ENCODE results near the gene SLC2A3.
A peak's percentile ranks its signal among the peaks of the same experiment; 100 is the strongest.
"Not testable (repeated sequence)": the region's sequence is repeated elsewhere in the genome, so short reads cannot be mapped to it uniquely, and the experiment has no call there.

SLC2A3 gene

GRCh38 chr12:7934889-7935492 is 996 bp downstream of the SLC2A3 start:
- no peak for TF ChIP-seq CTCF (IDR thresholded peaks at IDR 0.05; ENCODE audit: insufficient read depth, missing control alignments)
- FAIRE-seq (no peak), DNase-seq (ENCODE audit: insufficient read length, low spot score) (no peak)

GRCh38 chr12:7934091-7934888 is 1.7 kb downstream of the SLC2A3 start:
- FAIRE-seq (no peak), DNase-seq (ENCODE audit: insufficient read length, low spot score) (no peak)
- TF ChIP-seq CTCF (IDR thresholded peaks at IDR 0.05; ENCODE audit: insufficient read depth, missing control alignments) = no peak

GRCh38 chr12:7933255-7933726 is 2.7 kb downstream of the SLC2A3 start:
- TF ChIP-seq CTCF (IDR thresholded peaks at IDR 0.05; ENCODE audit: insufficient read depth, missing control alignments) = peak; percentile 73
- FAIRE-seq (peak; percentile 58), DNase-seq (ENCODE audit: insufficient read length, low spot score) (peak; percentile 54)

GRCh38 chr12:7932599-7933240 is 3.3 kb downstream of the SLC2A3 start:
- FAIRE-seq; DNase-seq (ENCODE audit: insufficient read length, low spot score): not testable (repeated sequence)

- no peak for TF ChIP-seq CTCF (IDR thresholded peaks at IDR 0.05; ENCODE audit: insufficient read depth, missing control alignments)
- no peak for DNase-seq (ENCODE audit: insufficient read length, low spot score)
- no peak for FAIRE-seq
Observed at GRCh38 chr12:7929083-7929792, 6.7 kb downstream of the SLC2A3 start.

- no peak for TF ChIP-seq CTCF (IDR thresholded peaks at IDR 0.05; ENCODE audit: insufficient read depth, missing control alignments)
- DNase-seq (ENCODE audit: insufficient read length, low spot score) (no peak), FAIRE-seq (no peak)
Observed at GRCh38 chr12:7927470-7927869, 8.5 kb downstream of the SLC2A3 start.

- not testable (repeated sequence) for FAIRE-seq; DNase-seq (ENCODE audit: insufficient read length, low spot score)
Observed at GRCh38 chr12:7926068-7926666, 9.8 kb downstream of the SLC2A3 start.
